ENCODE measurements around the gene SETD9. TPM values are rescaled to one million over a fixed set of nuclear protein-coding genes. Genes with fewer than 3 reads are reported as not detected.
A peak's percentile ranks its signal among the peaks of the same experiment; 100 is the strongest.

SETD9 gene
- total and polyA plus RNA-seq, 9 of the 15 experiments (the other 6 are each of a cell fraction or from before 2014, with no cell fraction given): 10.8 to 32.6 (median 19.8) TPM

- TF ChIP-seq ZC3H4 (CRISPR knock-in tag; IDR thresholded peaks at IDR 0.05; ENCODE audit: borderline replicate concordance) (0 out of 2 replicates have a peak, but pooled peaks have one; percentile 45), IRF2 (CRISPR knock-in tag; IDR thresholded peaks at IDR 0.05) (no peak), POU5F1 (IDR thresholded peaks at IDR 0.05; ENCODE audit: borderline replicate concordance, low read depth, low read length, partially characterized antibody) (no peak), TEAD4 (IDR thresholded peaks at IDR 0.05; ENCODE audit: low read length) (0 out of 2 replicates have a peak, but pooled peaks have one; percentile 5), TEAD4 (CRISPR knock-in tag; IDR thresholded peaks at IDR 0.05; ENCODE audit: borderline replicate concordance) (no peak), ARNT (IDR thresholded peaks at IDR 0.05) (no peak), ZFP91 (CRISPR knock-in tag; IDR thresholded peaks at IDR 0.05) (0 out of 2 replicates have a peak, but pooled peaks have one; percentile 9), MIER1 (IDR thresholded peaks at IDR 0.05; ENCODE audit: low read depth) (0 out of 2 replicates have a peak, but pooled peaks have one; percentile 27), PTBP1 (IDR thresholded peaks at IDR 0.05; ENCODE audit: low read depth, low read length) (0 out of 2 replicates have a peak, but pooled peaks have one; percentile 26), MLLT1 (IDR thresholded peaks at IDR 0.05) (peak in 1 of 2 experiments; percentile 44; a peak in 1 of 4 replicates), L3MBTL2 (IDR thresholded peaks at IDR 0.05) (peak; percentile 46), ETS1 (conservative IDR thresholded peaks at IDR 0.05; ENCODE audit: control insufficient read depth, low read depth, low read length) (no peak), LEF1 (IDR thresholded peaks at IDR 0.05) (0 out of 2 replicates have a peak, but pooled peaks have one; percentile 16), SRSF1 (IDR thresholded peaks at IDR 0.05; ENCODE audit: low read depth, low read length) (no peak), CBX3 (IDR thresholded peaks at IDR 0.05; ENCODE audit: borderline replicate concordance in 1 of 2, low read length in 2 of 2) (0 out of 3 replicates have a peak, but pooled peaks of 1 of the 2 experiments have one; percentile 43), ZBTB17 (CRISPR knock-in tag; IDR thresholded peaks at IDR 0.05) (0 out of 2 replicates have a peak, but pooled peaks have one; percentile 31), BRD9 (IDR thresholded peaks at IDR 0.05; ENCODE audit: low read depth, partially characterized antibody) (peak; percentile 59), ZBTB5 (IDR thresholded peaks at IDR 0.05) (no peak), GABPA (tag; conservative IDR thresholded peaks at IDR 0.05; ENCODE audit: low read depth) (peak; percentile 78), TBP (optimal IDR thresholded peaks at IDR 0.05; ENCODE audit: low read depth, low read length) (no peak)
Observed at GRCh38 chr5:56910210-56910965, 992 bp downstream of the SETD9 start (continued).

All from K562 (cell line).